ENCODE results near the gene MYOC.
A peak's percentile ranks its signal among the peaks of the same experiment; 100 is the strongest.

Gene MYOC

GRCh38 chr1:171590022-171590421 is 62.5 kb downstream of the MYOC start:
- no peak for TF ChIP-seq CTCF (IDR thresholded peaks at IDR 0.05; ENCODE audit: insufficient read depth, low read depth, low read length, missing control alignments)

GRCh38 chr1:171588230-171588629 is 64.3 kb downstream of the MYOC start:
- DNase-seq (ENCODE audit: low read depth): no peak
- TF ChIP-seq CTCF (IDR thresholded peaks at IDR 0.05; ENCODE audit: insufficient read depth, low read depth, low read length, missing control alignments): no peak
- no peak overlapping the region for H3K4me3 ChIP-seq (ENCODE audit: low read length)

More at GRCh38 chr1:171590022-171590421, 62.5 kb downstream of the MYOC start:
- DNase-seq (ENCODE audit: low read depth): no peak
- H3K4me3 ChIP-seq (ENCODE audit: low read length): no peak overlapping the region

GRCh38 chr1:171585715-171586114 is 66.8 kb downstream of the MYOC start:
- no peak overlapping the region for H3K4me3 ChIP-seq (ENCODE audit: low read length)
- DNase-seq (ENCODE audit: low read depth): peak; percentile 77
- TF ChIP-seq CTCF (IDR thresholded peaks at IDR 0.05; ENCODE audit: insufficient read depth, low read depth, low read length, missing control alignments): no peak
